Activated T-cell treated with anti-CD3 and anti-CD28 coated beads, Interleukin-2, amount 50 U/mL, for 72 hours (primary cell): ENCODE results near the gene WDR91. TPM values are rescaled to one million over a fixed set of nuclear protein-coding genes. Genes with fewer than 3 reads are reported as not detected.
"Not testable (repeated sequence)": the region's sequence is repeated elsewhere in the genome, so short reads cannot be mapped to it uniquely, and the experiment has no call there.

Source experiments
- ATAC-seq, 2 donors: fragments of 150-1000 bp; cut with Tn5 transposase; replicated peaks in 1 of 2; 2 replicates each; pipeline ENCODE4 v1.10.0; 2021; ENCODE audit warnings: moderate library complexity in 2 of 2, mild to moderate bottlenecking in 1 of 2
- DNase-seq, 2 donors: peaks; one replicate each; pipeline ENCODE4 v3.0.0; 2021 to 2022; ENCODE audit warnings: mixed read lengths in 1 of 2
- H3K27ac Mint-ChIP-seq: one replicate; pipeline ENCODE4 v1.8.0; 2022; ENCODE audit warnings: mild to moderate bottlenecking, moderate library complexity, mixed read lengths
- H3K27me3 Mint-ChIP-seq: one replicate; pipeline ENCODE4 v1.8.0; 2022; ENCODE audit warnings: low read depth, mixed read lengths
- H3K36me3 Mint-ChIP-seq, 2 donors: one replicate each; pipeline ENCODE4 v1.8.0; 2022; ENCODE audit warnings: mixed read lengths in 2 of 2, mild to moderate bottlenecking in 1 of 2; ENCODE audit not compliant: insufficient read depth in 2 of 2
- H3K4me1 Mint-ChIP-seq: one replicate; pipeline ENCODE4 v1.8.0; 2022; ENCODE audit warnings: low read depth, mixed read lengths
- H3K4me3 Mint-ChIP-seq, 2 donors: one replicate each; pipeline ENCODE4 v1.8.0; 2022; ENCODE audit warnings: mild to moderate bottlenecking in 2 of 2, mixed read lengths in 2 of 2, moderate library complexity in 2 of 2
- H3K9me3 Mint-ChIP-seq, 2 donors: one replicate each; pipeline ENCODE4 v1.8.0; 2022; ENCODE audit warnings: mixed read lengths in 2 of 2
- total RNA-seq, 2 donors: library from RNA; stranded (reverse); gene quantifications; one replicate each; pipeline ENCODE4 v1.2.3, GENCODE V29; 2022

Gene WDR91
- total RNA-seq, 2 donors from 2014 or later, result 21.5 to 27.1 TPM

GRCh38 chr7:135177028-135177696 lies 34.2 kb downstream of the WDR91 start:
- Mint-ChIP-seq H3K4me1 (peaks cover 8% of the 10 kb centered on the region), H3K36me3 (peaks cover 18 to 23% of the 10 kb centered on the region in 2 donors), H3K27ac (no peak overlapping the region), H3K27me3 (no peaks in the 10 kb centered on the region), H3K9me3 (peaks cover 11 to 13% of the 10 kb centered on the region in 2 donors), H3K4me3 (no peak overlapping the region)
- DNase-seq (no peak), ATAC-seq (no peak)

DNA sequence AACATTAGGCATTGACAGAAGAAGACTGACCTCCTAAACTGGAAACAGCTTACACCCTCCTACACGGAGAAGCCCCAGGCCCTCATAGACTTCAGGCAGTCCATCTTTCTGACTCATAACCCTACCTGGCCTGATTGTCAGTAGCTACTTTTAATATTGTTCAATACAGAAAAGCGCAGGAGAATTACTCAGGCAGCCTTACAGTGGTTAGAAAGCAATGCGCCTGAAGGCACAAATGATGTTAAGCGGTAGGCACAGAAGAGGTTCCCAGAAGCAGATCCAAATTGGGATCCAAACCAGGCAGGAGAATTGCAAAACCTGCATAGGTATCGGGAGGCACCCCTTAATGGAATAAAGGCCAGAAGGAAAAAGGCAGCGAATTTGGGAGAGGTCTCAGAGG lies 35.4 kb downstream of the WDR91 start:
- Mint-ChIP-seq H3K4me3 (no peak overlapping the region), H3K36me3 (peaks cover 11 to 13% of the 10 kb centered on the region in 2 donors), H3K27me3 (no peaks in the 10 kb centered on the region), H3K4me1 (peaks cover 19% of the 10 kb centered on the region), H3K27ac (no peak overlapping the region), H3K9me3 (peaks cover 6 to 7% of the 10 kb centered on the region in 2 donors)
- ATAC-seq (no peak), DNase-seq (no peak)

DNA sequence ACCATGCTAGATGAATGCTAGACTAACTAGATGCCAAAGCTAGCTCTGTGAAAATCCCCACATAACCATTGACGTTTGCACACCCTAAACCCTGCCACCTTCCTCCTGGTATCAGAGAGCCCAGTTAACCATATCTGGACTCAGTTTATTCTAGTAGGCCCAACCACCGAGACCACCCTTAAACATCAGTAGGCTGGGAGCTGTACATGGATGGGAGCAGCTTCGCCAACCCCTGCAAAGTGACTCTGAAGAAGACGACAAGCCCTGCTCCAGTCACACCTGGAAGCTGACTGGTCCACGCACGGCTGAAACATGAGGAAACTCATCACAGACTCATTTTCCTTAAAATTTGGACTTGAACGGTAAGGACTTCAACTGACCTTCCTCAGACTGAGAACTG lies 36.4 kb downstream of the WDR91 start:
- Mint-ChIP-seq H3K36me3 (peaks cover 6 to 7% of the 10 kb centered on the region in 2 donors), H3K4me1 (peaks cover 17% of the 10 kb centered on the region), H3K27me3 (no peaks in the 10 kb centered on the region), H3K4me3 (no peak overlapping the region), H3K9me3 (peaks cover 4 to 5% of the 10 kb centered on the region in 2 donors), H3K27ac (no peak overlapping the region)
- ATAC-seq (no peak), DNase-seq (no peak)

DNA sequence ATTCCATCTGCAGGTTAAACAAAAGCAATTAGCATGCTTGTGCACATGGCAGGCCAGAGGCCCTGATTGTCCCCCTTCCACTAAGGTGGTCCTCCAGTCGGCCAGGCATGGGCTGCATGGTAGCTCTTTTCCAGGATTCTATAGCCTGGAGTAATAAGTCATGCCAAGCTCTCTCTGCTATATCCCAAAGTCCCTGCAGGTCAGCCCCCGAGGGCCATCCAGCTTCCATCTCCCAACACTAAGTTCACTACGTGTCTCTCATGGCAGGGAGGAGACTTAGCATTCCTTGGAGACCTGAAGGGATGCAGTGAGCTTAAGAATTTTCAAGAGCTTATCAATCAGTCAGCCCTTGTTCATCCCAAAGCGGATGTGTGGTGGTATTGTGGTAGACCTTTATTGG lies 37.4 kb downstream of the WDR91 start:
- not testable (repeated sequence) for ATAC-seq, H3K4me3 Mint-ChIP-seq, H3K9me3 Mint-ChIP-seq, H3K27ac Mint-ChIP-seq, H3K27me3 Mint-ChIP-seq, H3K36me3 Mint-ChIP-seq, DNase-seq
- peaks cover 26% of the 10 kb centered on the region for H3K4me1 Mint-ChIP-seq

DNA sequence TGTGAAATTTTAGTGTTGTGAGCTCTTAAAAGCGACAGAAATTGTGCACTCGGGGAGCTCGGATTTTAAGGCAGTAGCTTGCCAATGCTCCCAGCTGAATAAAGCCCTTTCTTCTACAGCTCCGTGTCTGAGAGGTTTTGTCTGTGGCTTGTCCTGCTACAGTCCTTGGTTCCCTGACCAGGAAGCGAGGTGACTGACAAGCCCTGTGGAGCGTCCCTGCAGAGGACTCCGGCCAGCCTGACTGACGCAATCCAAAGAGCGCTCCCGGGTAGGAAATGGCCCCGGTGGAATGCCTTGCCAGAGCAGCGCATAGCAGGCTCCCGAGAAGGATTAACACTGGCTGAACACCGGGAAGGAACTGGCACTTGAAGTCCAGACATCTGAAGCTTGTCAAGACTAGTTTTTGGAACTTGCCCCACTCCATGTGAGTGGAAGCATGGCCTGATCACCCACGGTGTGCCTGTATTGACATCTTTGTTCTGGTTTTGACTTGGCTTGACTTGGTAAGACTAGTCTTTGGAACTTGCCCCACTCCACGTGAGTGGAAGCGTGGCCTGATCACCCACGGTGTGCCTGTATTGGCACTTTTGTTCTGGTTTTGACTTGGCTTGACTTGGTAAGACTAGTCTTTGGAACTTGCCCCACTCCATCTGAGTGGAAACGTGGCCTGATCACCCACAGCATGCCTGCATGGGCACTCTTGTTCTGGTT lies 39.6 kb downstream of the WDR91 start:
- peak in 1 of 2 donors; percentile 37 for DNase-seq
- H3K27me3 Mint-ChIP-seq, H3K9me3 Mint-ChIP-seq, ATAC-seq: not testable (repeated sequence)
- Mint-ChIP-seq H3K36me3 (peaks cover 3 to 13% of the 10 kb centered on the region in 2 donors), H3K4me3 (peak overlapping the region; percentile 64 to 93), H3K27ac (peak overlapping the region; percentile 52), H3K4me1 (peaks cover 45% of the 10 kb centered on the region)

- H3K9me3 Mint-ChIP-seq, DNase-seq, H3K27me3 Mint-ChIP-seq, ATAC-seq: not testable (repeated sequence)
- peak overlapping the region; percentile 96 for H3K27ac Mint-ChIP-seq
- H3K36me3 Mint-ChIP-seq, result peaks cover 3 to 13% of the 10 kb centered on the region in 2 donors
- H3K4me1 Mint-ChIP-seq, result peaks cover 50% of the 10 kb centered on the region
- peak overlapping the region; percentile 93 to 94 for H3K4me3 Mint-ChIP-seq
Observed at GRCh38 chr7:135170998-135171481, 40.3 kb downstream of the WDR91 start.

DNA sequence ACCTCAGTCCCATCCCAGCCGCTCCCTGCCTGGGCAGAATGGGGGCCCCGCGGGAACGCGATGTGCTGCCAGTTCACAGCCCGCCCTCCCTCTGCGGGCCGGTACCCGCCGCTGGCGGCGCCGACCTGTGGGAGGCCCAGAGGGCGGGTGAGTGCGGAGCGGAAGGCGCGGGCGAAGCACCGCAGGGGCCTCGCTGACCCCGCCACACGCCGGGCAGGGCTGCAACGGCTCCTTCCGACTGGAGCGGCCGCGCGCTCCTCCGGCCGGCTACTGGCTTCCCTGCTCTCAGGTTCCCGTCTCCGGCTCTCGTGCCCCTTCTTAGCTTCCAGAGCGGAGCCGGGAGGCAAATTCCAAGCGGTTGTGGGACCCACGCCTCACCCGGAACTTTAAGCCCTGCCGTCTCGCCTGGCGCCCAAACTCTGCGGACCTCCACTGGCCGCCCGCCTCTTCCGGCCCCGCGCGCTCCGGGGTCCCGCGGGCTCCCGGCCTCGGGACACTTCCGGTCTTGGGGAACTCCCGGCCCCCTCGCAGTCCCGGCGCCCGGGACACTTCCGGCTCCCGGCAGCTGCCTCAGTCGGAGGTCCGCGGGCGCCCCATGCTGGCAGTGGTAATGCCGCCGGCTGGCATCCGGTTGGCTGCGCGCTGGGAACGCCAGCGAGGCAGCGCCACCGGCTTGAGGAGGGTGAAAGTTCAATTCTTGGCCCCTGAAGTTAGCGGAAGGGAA lies 40.9 kb downstream of the WDR91 start, which contains the start of gene CYREN:
Gene CYREN (minus strand): TSS at position 434 of the 724 bp plus-strand sequence. CDS start 1,785 bp downstream, outside the sequence.
- ATAC-seq, result peak; percentile 86

GRCh38 chr7:135169964-135170273 lies 41.4 kb downstream of the WDR91 start:
- peak overlapping the region; percentile 92 for H3K27ac Mint-ChIP-seq
- peaks cover 3 to 14% of the 10 kb centered on the region in 2 donors for H3K36me3 Mint-ChIP-seq
- peak overlapping the region; percentile 86 to 93 for H3K4me3 Mint-ChIP-seq
- peaks cover 50% of the 10 kb centered on the region for H3K4me1 Mint-ChIP-seq
- no peaks in the 10 kb centered on the region for H3K27me3 Mint-ChIP-seq
- no peaks in the 10 kb centered on the region for H3K9me3 Mint-ChIP-seq
- no peak for DNase-seq
- ATAC-seq, result no peak

More for the DNA sequence above, 40.9 kb downstream of the WDR91 start, which contains the start of gene CYREN:
- Mint-ChIP-seq H3K27ac (peak within 1 kb of the TSS; percentile 96), H3K9me3 (no peaks in the 10 kb centered on the region), H3K4me3 (peak within 1 kb of the TSS; percentile 93 to 94), H3K27me3 (no peaks in the 10 kb centered on the region), H3K4me1 (peaks cover 50% of the 10 kb centered on the region), H3K36me3 (peaks cover 3 to 13% of the 10 kb centered on the region in 2 donors)
- DNase-seq, result peak; percentile 94

DNA sequence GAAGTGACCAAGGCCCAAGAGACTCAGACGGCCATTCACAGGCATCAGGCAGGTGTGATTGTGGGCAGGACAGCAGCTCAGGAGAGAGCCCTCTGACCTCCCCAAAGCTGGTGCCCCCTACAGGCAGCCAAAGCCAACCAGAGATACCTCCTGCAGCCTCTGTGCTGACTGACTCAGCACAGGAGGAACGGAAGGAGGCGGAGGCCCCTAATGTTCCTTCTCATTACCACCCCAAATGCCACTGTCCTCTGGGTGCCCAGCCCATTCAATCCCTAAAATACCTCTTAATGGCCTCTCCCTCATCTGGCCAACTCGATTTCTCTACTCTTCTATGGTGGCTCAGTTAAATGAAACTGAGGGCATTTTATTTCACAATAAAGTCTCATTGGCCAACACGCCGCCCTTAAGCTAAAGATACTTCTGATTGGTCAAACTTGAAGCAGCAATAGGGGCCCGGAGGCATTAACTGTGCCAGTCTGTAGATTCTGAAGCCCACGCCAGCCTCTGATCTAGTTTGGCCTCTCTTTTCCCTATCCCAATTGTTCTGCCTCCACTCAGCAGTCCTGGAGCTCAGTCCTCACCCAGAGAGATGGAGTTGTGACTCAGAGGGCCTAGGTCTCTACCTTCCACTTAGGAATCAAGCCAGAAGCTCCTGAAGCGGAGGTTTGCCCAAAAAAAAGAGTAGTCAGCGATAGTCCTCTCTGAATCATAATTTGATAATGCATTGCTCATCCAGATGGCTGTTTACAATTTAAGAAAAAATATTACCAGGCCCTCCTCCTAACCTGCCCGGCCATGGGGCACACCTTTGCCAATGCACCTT lies 42.0 kb downstream of the WDR91 start:
- Mint-ChIP-seq H3K36me3 (peaks cover 3 to 14% of the 10 kb centered on the region in 2 donors), H3K27me3 (no peaks in the 10 kb centered on the region), H3K4me1 (peaks cover 50% of the 10 kb centered on the region), H3K9me3 (no peaks in the 10 kb centered on the region), H3K4me3 (peak overlapping the region; percentile 86 to 93), H3K27ac (peak overlapping the region; percentile 92)
- peak; percentile 39 to 58 for ATAC-seq
- DNase-seq, result peak; percentile 75 to 79

DNA sequence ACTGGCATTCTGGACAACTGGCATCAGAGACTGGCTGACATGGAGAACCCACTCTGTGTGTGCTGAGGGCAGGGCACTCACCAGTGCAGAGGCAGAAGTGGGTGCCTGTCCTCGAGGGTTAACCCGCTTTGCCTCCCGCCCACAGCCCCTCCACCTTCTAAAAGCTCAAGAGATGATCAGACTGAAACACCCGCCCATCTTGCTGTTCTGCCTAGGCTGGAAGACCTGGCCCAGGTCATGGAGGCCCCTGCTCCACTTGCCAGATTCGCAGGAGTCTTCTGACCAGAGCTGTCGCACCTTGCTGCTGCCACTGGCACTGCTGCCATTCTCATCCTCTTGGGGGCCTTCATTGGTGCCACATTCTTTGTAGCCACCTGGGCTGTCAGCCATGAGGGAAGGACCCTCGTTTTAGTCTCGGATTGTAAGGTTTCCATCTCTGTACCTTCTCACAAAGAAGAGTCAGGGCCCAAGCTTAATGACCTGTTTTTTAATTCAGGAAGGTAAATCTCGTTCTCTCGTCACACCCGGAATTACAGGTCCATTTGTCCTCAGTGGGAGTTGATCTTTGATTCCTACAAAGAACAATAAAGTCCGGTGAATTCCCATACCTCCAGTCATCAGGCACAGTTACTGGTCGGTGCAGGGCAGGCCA lies 42.7 kb downstream of the WDR91 start:
- Mint-ChIP-seq H3K36me3 (peaks cover 3 to 14% of the 10 kb centered on the region in 2 donors), H3K4me1 (peaks cover 55% of the 10 kb centered on the region), H3K27me3 (no peaks in the 10 kb centered on the region), H3K27ac (peak overlapping the region; percentile 92), H3K9me3 (no peaks in the 10 kb centered on the region), H3K4me3 (peak overlapping the region; percentile 86 to 93)
- DNase-seq, result no peak
- no peak for ATAC-seq

GRCh38 chr7:135168001-135168400 lies 43.3 kb downstream of the WDR91 start:
- peaks cover 3 to 15% of the 10 kb centered on the region in 2 donors for H3K36me3 Mint-ChIP-seq
- H3K27me3 Mint-ChIP-seq, result no peaks in the 10 kb centered on the region
- ATAC-seq (no peak), DNase-seq (no peak)
- peak overlapping the region; percentile 92 for H3K27ac Mint-ChIP-seq
- H3K9me3 Mint-ChIP-seq, result no peaks in the 10 kb centered on the region
- peaks cover 55% of the 10 kb centered on the region for H3K4me1 Mint-ChIP-seq
- peak overlapping the region; percentile 86 to 93 for H3K4me3 Mint-ChIP-seq
